ENCODE data around the gene ENDOV. TPM values are rescaled to one million over a fixed set of nuclear protein-coding genes. Genes with fewer than 3 reads are reported as not detected.

ENDOV gene
- total and polyA plus RNA-seq, 2 donors (not counting 1 experiment from before 2014, with no cell fraction given) = 13.1 to 28.7 TPM

GRCh38 chr17:80443916-80444643, 29.1 kb downstream of the ENDOV start:
- Histone ChIP-seq H3K27me3 (ENCODE audit: control insufficient read depth, insufficient read depth, low read length) (no peaks in the 10 kb centered on the region), H4K20me1 (ENCODE audit: control insufficient read depth, extremely low read depth, insufficient read depth, low read length) (no peaks in the 10 kb centered on the region), H3K4me1 (ENCODE audit: control insufficient read depth, extremely low read depth, insufficient read depth, low read length) (no peaks in the 10 kb centered on the region), H3K4me3 (replicated peaks in 1 of 4; ENCODE audit: control extremely low read depth in 1 of 4, insufficient read depth in 1 of 4, low read depth in 3 of 4, low read length in 4 of 4) (no peak overlapping the region), H2AFZ (ENCODE audit: low read length) (no peak overlapping the region), H3K4me2 (ENCODE audit: extremely low read depth, insufficient read depth, low read length) (no peak overlapping the region), H3K9me3 (ENCODE audit: control insufficient read depth, insufficient read depth, low read depth, low read length) (no peaks in the 10 kb centered on the region), H3K27ac (ENCODE audit: insufficient read depth, low read length) (no peak overlapping the region), H3K79me2 (ENCODE audit: control insufficient read depth, insufficient read depth, low read length) (no peaks in the 10 kb centered on the region), H3K9ac (ENCODE audit: insufficient read depth, low read length) (no peak overlapping the region), H3K36me3 (ENCODE audit: control insufficient read depth, insufficient read depth, low read length) (no peaks in the 10 kb centered on the region)
- TF ChIP-seq CTCF (conservative IDR thresholded peaks at IDR 0.05 in 1 of 2, IDR thresholded peaks at IDR 0.05 in 1 of 2; ENCODE audit: low read depth in 1 of 2, low read length in 2 of 2) (no peak), EZH2 (IDR thresholded peaks at IDR 0.05; ENCODE audit: low read length, missing control alignments) (no peak)
- no peak for DNase-seq (ENCODE audit: low read depth in 2 of 2)

- Histone ChIP-seq H3K4me1 (ENCODE audit: control insufficient read depth, extremely low read depth, insufficient read depth, low read length) (no peaks in the 10 kb centered on the region), H3K27me3 (ENCODE audit: control insufficient read depth, insufficient read depth, low read length) (no peaks in the 10 kb centered on the region), H3K9me3 (ENCODE audit: control insufficient read depth, insufficient read depth, low read depth, low read length) (no peaks in the 10 kb centered on the region), H2AFZ (ENCODE audit: low read length) (no peak overlapping the region), H3K4me3 (replicated peaks in 1 of 4; ENCODE audit: control extremely low read depth in 1 of 4, insufficient read depth in 1 of 4, low read depth in 3 of 4, low read length in 4 of 4) (no peak overlapping the region), H3K27ac (ENCODE audit: insufficient read depth, low read length) (no peak overlapping the region), H3K9ac (ENCODE audit: insufficient read depth, low read length) (no peak overlapping the region), H3K36me3 (ENCODE audit: control insufficient read depth, insufficient read depth, low read length) (no peaks in the 10 kb centered on the region), H3K4me2 (ENCODE audit: extremely low read depth, insufficient read depth, low read length) (no peak overlapping the region), H4K20me1 (ENCODE audit: control insufficient read depth, extremely low read depth, insufficient read depth, low read length) (no peaks in the 10 kb centered on the region), H3K79me2 (ENCODE audit: control insufficient read depth, insufficient read depth, low read length) (no peaks in the 10 kb centered on the region)
- DNase-seq (ENCODE audit: low read depth in 2 of 2) = no peak
- TF ChIP-seq EZH2 (IDR thresholded peaks at IDR 0.05; ENCODE audit: low read length, missing control alignments) (no peak), CTCF (conservative IDR thresholded peaks at IDR 0.05 in 1 of 2, IDR thresholded peaks at IDR 0.05 in 1 of 2; ENCODE audit: low read depth in 1 of 2, low read length in 2 of 2) (no peak)
Observed at GRCh38 chr17:80444644-80444979, 29.6 kb downstream of the ENDOV start.

GRCh38 chr17:80445007-80445725, 30.2 kb downstream of the ENDOV start:
- Histone ChIP-seq H3K36me3 (ENCODE audit: control insufficient read depth, insufficient read depth, low read length) (no peaks in the 10 kb centered on the region), H3K9me3 (ENCODE audit: control insufficient read depth, insufficient read depth, low read depth, low read length) (no peaks in the 10 kb centered on the region), H3K9ac (ENCODE audit: insufficient read depth, low read length) (no peak overlapping the region), H3K4me1 (ENCODE audit: control insufficient read depth, extremely low read depth, insufficient read depth, low read length) (peaks cover 2% of the 10 kb centered on the region), H2AFZ (ENCODE audit: low read length) (no peak overlapping the region), H4K20me1 (ENCODE audit: control insufficient read depth, extremely low read depth, insufficient read depth, low read length) (no peaks in the 10 kb centered on the region), H3K4me3 (replicated peaks in 1 of 4; ENCODE audit: control extremely low read depth in 1 of 4, insufficient read depth in 1 of 4, low read depth in 3 of 4, low read length in 4 of 4) (no peak overlapping the region), H3K27me3 (ENCODE audit: control insufficient read depth, insufficient read depth, low read length) (no peaks in the 10 kb centered on the region), H3K27ac (ENCODE audit: insufficient read depth, low read length) (no peak overlapping the region), H3K4me2 (ENCODE audit: extremely low read depth, insufficient read depth, low read length) (no peak overlapping the region), H3K79me2 (ENCODE audit: control insufficient read depth, insufficient read depth, low read length) (no peaks in the 10 kb centered on the region)
- DNase-seq (ENCODE audit: low read depth in 2 of 2) = no peak
- no peak for TF ChIP-seq EZH2 (IDR thresholded peaks at IDR 0.05; ENCODE audit: low read length, missing control alignments)
- TF ChIP-seq CTCF (conservative IDR thresholded peaks at IDR 0.05 in 1 of 2, IDR thresholded peaks at IDR 0.05 in 1 of 2; ENCODE audit: low read depth in 1 of 2, low read length in 2 of 2) = no peak

Measured in fibroblast of lung (primary cell).